Loucy (cell line): ENCODE results near the gene SPP1.
A peak's percentile ranks its signal among the peaks of the same experiment; 100 is the strongest.

ENCODE experiments used
- H2AFZ ChIP-seq: fragments of 200-600 bp; sonication (generic); 2 replicates; pipeline ENCODE4 v1.6.0; 2016; ENCODE audit warnings: antibody characterized with exemption, mild to moderate bottlenecking, low read length, moderate library complexity
- H3F3A ChIP-seq: fragments of 200-600 bp; 2 replicates; pipeline ENCODE4 v1.6.0; 2016; ENCODE audit warnings: antibody characterized with exemption, low read depth, mild to moderate bottlenecking
- H3K27me3 ChIP-seq: fragments of 200-600 bp; sonication (generic); 2 replicates; pipeline ENCODE4 v1.6.1; 2014; ENCODE audit warnings: low read length, mild to moderate bottlenecking; ENCODE audit not compliant: insufficient read depth, poor library complexity, severe bottlenecking
- H3K36me3 ChIP-seq: fragments of 200-600 bp; sonication (generic); 2 replicates; pipeline ENCODE4 v1.6.1; 2016; ENCODE audit warnings: low read length; ENCODE audit not compliant: insufficient read depth
- H3K4me1 ChIP-seq: fragments of 200-600 bp; sonication (generic); 2 replicates; pipeline ENCODE4 v1.5.1; 2014; ENCODE audit warnings: low read length, mild to moderate bottlenecking; ENCODE audit not compliant: insufficient read depth, poor library complexity, severe bottlenecking
- H3K4me2 ChIP-seq: fragments of 200-600 bp; sonication (generic); 2 replicates; pipeline ENCODE4 v1.6.0; 2014; ENCODE audit warnings: antibody characterized with exemption, low read length, low read depth, mild to moderate bottlenecking; ENCODE audit not compliant: poor library complexity, severe bottlenecking
- H3K4me3 ChIP-seq: fragments of 200-600 bp; sonication (generic); 2 replicates; pipeline ENCODE4 v1.5.1; 2014; ENCODE audit warnings: low read length, mild to moderate bottlenecking, mixed read lengths; ENCODE audit not compliant: poor library complexity, severe bottlenecking
- H3K79me2 ChIP-seq: fragments of 200-600 bp; sonication (generic); 2 replicates; pipeline ENCODE4 v1.6.1; 2014; ENCODE audit warnings: low read length; ENCODE audit not compliant: insufficient read depth
- H3K9ac ChIP-seq: fragments of 200-600 bp; sonication (generic); 2 replicates; pipeline ENCODE4 v1.6.0; 2014; ENCODE audit warnings: mild to moderate bottlenecking, low read depth, low read length, moderate library complexity; ENCODE audit not compliant: poor library complexity, severe bottlenecking
- H3K9me2 ChIP-seq: fragments of 200-600 bp; sonication (generic); replicated peaks from 2 replicates; pipeline ENCODE4 v1.6.1; 2016; ENCODE audit warnings: low read depth, low read length, mixed read lengths
- H3K9me3 ChIP-seq: fragments of 200-600 bp; sonication (generic); 2 replicates; pipeline ENCODE4 v1.6.1; 2014; ENCODE audit warnings: mild to moderate bottlenecking, antibody characterized with exemption, low read length, low read depth; ENCODE audit not compliant: insufficient read depth
- H4K20me1 ChIP-seq: fragments of 200-600 bp; sonication (generic); 2 replicates; pipeline ENCODE4 v1.6.0; 2014; ENCODE audit warnings: antibody characterized with exemption, low read length, mild to moderate bottlenecking; ENCODE audit not compliant: insufficient read depth, poor library complexity, severe bottlenecking
- CTCF ChIP-seq: fragments of 200-600 bp; sonication (generic); conservative IDR thresholded peaks from 2 replicates; pipeline ENCODE4 v1.5.1; 2014; ENCODE audit warnings: mild to moderate bottlenecking, antibody characterized with exemption, low read length
- EZH2phosphoT487 ChIP-seq: fragments of 200-600 bp; IDR thresholded peaks from 2 replicates; pipeline ENCODE4 v1.6.1; 2018; ENCODE audit warnings: antibody characterized with exemption, mild to moderate bottlenecking, moderate library complexity, borderline replicate concordance

SPP1 gene

GRCh38 chr4:88010966-88011365 lies 35.5 kb downstream of the SPP1 start:
- Histone ChIP-seq H3K9ac (peak overlapping the region; percentile 77), H3K27me3 (no peaks in the 10 kb centered on the region), H3K4me2 (peak overlapping the region; percentile 86), H3K36me3 (no peaks in the 10 kb centered on the region), H3K79me2 (peaks cover 73% of the 10 kb centered on the region), H3K9me3 (no peaks in the 10 kb centered on the region), H3F3A (no peaks in the 10 kb centered on the region), H3K9me2 (no peaks in the 10 kb centered on the region), H3K4me1 (peaks cover 59% of the 10 kb centered on the region), H3K4me3 (peak overlapping the region; percentile 89), H4K20me1 (peaks cover 43% of the 10 kb centered on the region), H2AFZ (no peak overlapping the region)
- no peak for TF ChIP-seq EZH2phosphoT487
- TF ChIP-seq CTCF = no peak

DNA sequence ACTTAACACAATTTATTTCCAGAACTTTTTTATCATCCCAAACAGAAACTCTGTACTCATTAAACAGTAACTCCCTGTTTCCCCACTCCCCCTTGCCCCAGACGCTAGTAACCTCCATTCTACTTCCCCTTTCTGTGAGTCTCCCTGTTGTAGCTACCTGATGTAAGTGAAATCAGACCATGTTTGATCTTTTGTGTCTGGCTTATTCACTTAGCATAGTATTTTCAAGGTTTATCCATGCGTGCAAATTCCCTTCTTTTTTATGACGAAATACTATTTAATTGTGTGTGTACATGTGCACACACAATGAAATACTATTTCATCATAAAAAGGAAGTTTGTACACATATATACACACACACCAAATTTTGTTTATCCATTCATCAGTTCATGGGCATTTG lies 37.1 kb downstream of the SPP1 start:
- H3K79me2 ChIP-seq = peaks cover 80% of the 10 kb centered on the region

DNA sequence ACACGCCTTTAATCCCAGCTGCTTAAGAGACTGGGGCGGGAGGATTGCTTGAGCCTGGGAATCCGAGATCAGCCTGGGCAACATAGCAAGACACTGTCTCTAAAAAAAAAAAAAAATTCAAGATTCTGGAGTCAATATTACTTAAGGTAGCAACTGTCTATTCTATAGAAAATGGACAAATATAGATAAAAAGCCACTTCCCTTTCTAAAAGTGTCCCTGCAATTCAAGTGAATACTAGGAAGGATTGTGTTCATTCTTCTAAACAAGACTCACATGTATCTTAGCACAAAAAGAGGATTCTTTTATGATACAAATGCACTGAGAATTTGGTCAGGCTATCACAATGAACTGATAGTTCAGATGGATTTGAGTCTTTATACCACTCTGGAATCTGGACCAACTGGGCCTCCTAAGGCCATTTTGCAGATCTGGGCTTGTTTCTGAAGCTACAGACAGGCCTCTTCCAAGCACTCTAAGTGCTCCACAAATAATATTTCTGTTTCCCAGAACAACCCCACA lies 38.9 kb downstream of the SPP1 start:
- no peaks in the 10 kb centered on the region for H3K27me3 ChIP-seq
- H4K20me1 ChIP-seq = peaks cover 41% of the 10 kb centered on the region
- no peak overlapping the region for H3K4me3 ChIP-seq
- H3K79me2 ChIP-seq = peaks cover 74% of the 10 kb centered on the region
- H3K4me1 ChIP-seq = peaks cover 58% of the 10 kb centered on the region
- no peaks in the 10 kb centered on the region for H3F3A ChIP-seq
- no peaks in the 10 kb centered on the region for H3K9me3 ChIP-seq
- TF ChIP-seq CTCF (no peak), EZH2phosphoT487 (no peak)
- no peak overlapping the region for H2AFZ ChIP-seq
- 0 out of 2 replicates have a peak, but pooled peaks cover 1% of the 10 kb centered on the region for H3K36me3 ChIP-seq
- H3K9me2 ChIP-seq = no peaks in the 10 kb centered on the region
- no peak overlapping the region for H3K9ac ChIP-seq
- H3K4me2 ChIP-seq = peak overlapping the region; percentile 86

More for the DNA sequence above, 37.1 kb downstream of the SPP1 start:
- Histone ChIP-seq H3K9me3 (no peaks in the 10 kb centered on the region), H3K27me3 (no peaks in the 10 kb centered on the region), H3K4me3 (peak overlapping the region; percentile 89), H3K4me2 (peak overlapping the region; percentile 86), H3F3A (no peaks in the 10 kb centered on the region), H4K20me1 (peaks cover 43% of the 10 kb centered on the region), H3K9ac (no peak overlapping the region), H2AFZ (no peak overlapping the region), H3K36me3 (no peaks in the 10 kb centered on the region), H3K4me1 (peaks cover 59% of the 10 kb centered on the region), H3K9me2 (no peaks in the 10 kb centered on the region)
- TF ChIP-seq EZH2phosphoT487 = no peak
- no peak for TF ChIP-seq CTCF
